ENCODE measurements around the gene PSMA6. TPM values are rescaled to one million over a fixed set of nuclear protein-coding genes. Genes with fewer than 3 reads are reported as not detected.

Gene PSMA6
- 100 to 1,000 TPM; 186 to 233 (median 222) TPM for total RNA-seq (2021; fragmentation: NEBNext Ultra II Directional; extraction: Animal tissue kit (Norgen Biotek cat#: 25700))
- long read RNA-seq, transcript PSMA6-215 (6 exons, 978 nt): minor isoform, 6 of 224 reads
- long read RNA-seq, transcript PSMA6-201 (7 exons, 1,029 nt): major isoform, 211 of 224 reads
- long read RNA-seq, partial matches to known transcripts: 2 of 224 reads
- long read RNA-seq, other reads (novel, unspliced or antisense): 4 of 224 reads

GRCh38 chr14:35292051-35292769 is at the start of gene PSMA6:
Gene PSMA6, plus strand, starts transcription at chr14:35292382. Its CDS starts 95 bp downstream, at chr14:35292477.
- H3K4me3 Mint-ChIP-seq: peak within 1 kb of the TSS; percentile 99

GRCh38 chr14:35242599-35243311 is 49.4 kb upstream of the PSMA6 start:
- Mint-ChIP-seq H3K36me3 (ENCODE audit: low read depth) (no peaks in the 10 kb centered on the region), H3K4me3 (no peak overlapping the region), H3K27ac (no peak overlapping the region), H3K4me1 (ENCODE audit: low read depth) (no peaks in the 10 kb centered on the region; the same call in 1 of the 2 replicates), H3K27me3 (ENCODE audit: insufficient read depth) (no peaks in the 10 kb centered on the region), H3K9me3 (no peaks in the 10 kb centered on the region)
- TF ChIP-seq CTCF (IDR thresholded peaks at IDR 0.05): no peak
- no peak for DNase-seq

More at GRCh38 chr14:35292051-35292769, at the start of gene PSMA6:
- Mint-ChIP-seq H3K9me3 (no peaks in the 10 kb centered on the region), H3K27ac (peak within 1 kb of the TSS; percentile 96), H3K4me1 (ENCODE audit: low read depth) (peaks cover 21% of the 10 kb centered on the region), H3K27me3 (ENCODE audit: insufficient read depth) (no peaks in the 10 kb centered on the region), H3K36me3 (ENCODE audit: low read depth) (peaks cover 18% of the 10 kb centered on the region)
- TF ChIP-seq CTCF (IDR thresholded peaks at IDR 0.05): no peak
- DNase-seq: peak; percentile 97

GRCh38 chr14:35243956-35244355 is 48.2 kb upstream of the PSMA6 start:
- Mint-ChIP-seq H3K27ac (no peak overlapping the region), H3K9me3 (no peaks in the 10 kb centered on the region), H3K36me3 (ENCODE audit: low read depth) (no peaks in the 10 kb centered on the region), H3K4me3 (no peak overlapping the region), H3K4me1 (ENCODE audit: low read depth) (no peaks in the 10 kb centered on the region; the same call in 1 of the 2 replicates), H3K27me3 (ENCODE audit: insufficient read depth) (no peaks in the 10 kb centered on the region)
- TF ChIP-seq CTCF (IDR thresholded peaks at IDR 0.05): no peak
- DNase-seq: no peak

- Mint-ChIP-seq H3K27ac (no peak overlapping the region), H3K9me3 (no peaks in the 10 kb centered on the region), H3K36me3 (ENCODE audit: low read depth) (no peaks in the 10 kb centered on the region), H3K4me1 (ENCODE audit: low read depth) (no peaks in the 10 kb centered on the region; the same call in 1 of the 2 replicates), H3K27me3 (ENCODE audit: insufficient read depth) (no peaks in the 10 kb centered on the region), H3K4me3 (no peak overlapping the region)
- DNase-seq: no peak
- no peak for TF ChIP-seq CTCF (IDR thresholded peaks at IDR 0.05)
Measured at GRCh38 chr14:35244542-35244941, 47.6 kb upstream of the PSMA6 start.

- H3K4me3 Mint-ChIP-seq: no peak overlapping the region
- no peaks in the 10 kb centered on the region for H3K9me3 Mint-ChIP-seq
- no peak overlapping the region for H3K27ac Mint-ChIP-seq
- H3K4me1 Mint-ChIP-seq (ENCODE audit: low read depth): no peaks in the 10 kb centered on the region; the same call in 1 of the 2 replicates
- H3K27me3 Mint-ChIP-seq (ENCODE audit: insufficient read depth): no peaks in the 10 kb centered on the region
- no peaks in the 10 kb centered on the region for H3K36me3 Mint-ChIP-seq (ENCODE audit: low read depth)
- no peak for TF ChIP-seq CTCF (IDR thresholded peaks at IDR 0.05)
- no peak for DNase-seq
Measured at GRCh38 chr14:35245051-35245450, 47.1 kb upstream of the PSMA6 start.

Measured in HFFc6 (cell line).